IPS-11a (cell line): ENCODE data around the gene RPL38.
A peak's percentile ranks its signal among the peaks of the same experiment; 100 is the strongest.

Experiments used
- H3K4me3 ChIP-seq: one replicate; pipeline ENCODE4 v1.5.1; 2013; ENCODE audit warnings: low read depth, low read length, control low read depth

The RPL38 gene

GRCh38 chr17:74203439-74204240 is at the start of gene RPL38:
RPL38 (plus strand) TSS chr17:74203678; CDS start chr17:74203956, 278 bp downstream.
- H3K4me3 ChIP-seq: peak within 1 kb of the TSS; percentile 89

DNA sequence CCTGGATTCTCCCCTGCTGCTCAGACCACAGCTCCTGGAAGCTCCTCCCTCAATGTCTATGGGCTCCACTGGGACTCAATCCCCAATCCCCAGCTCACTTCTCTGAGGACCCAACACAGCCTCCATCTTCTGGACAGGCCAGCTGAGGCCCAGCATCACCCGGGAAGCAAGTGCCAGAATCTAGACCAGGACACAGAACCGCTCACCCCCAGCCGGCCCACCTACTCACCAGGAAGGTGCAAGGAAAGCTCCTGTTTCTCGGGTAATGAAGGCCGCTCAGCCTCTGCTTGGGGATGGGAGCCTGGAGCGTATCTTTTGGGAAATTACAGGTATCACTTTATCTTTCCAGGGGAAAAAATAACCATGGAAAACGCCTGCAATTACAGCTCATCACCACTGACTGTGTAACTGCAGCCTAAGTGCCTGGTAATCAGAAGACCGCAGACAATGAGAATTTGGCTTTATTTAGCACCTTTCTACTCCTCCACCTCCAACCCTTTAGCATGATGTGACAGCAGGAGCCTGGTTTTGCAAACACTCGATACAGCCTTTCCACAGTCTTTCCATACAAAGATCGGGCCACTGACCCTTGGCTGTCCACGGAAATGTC is 49.6 kb upstream of the RPL38 start:
- H3K4me3 ChIP-seq: no peak overlapping the region

DNA sequence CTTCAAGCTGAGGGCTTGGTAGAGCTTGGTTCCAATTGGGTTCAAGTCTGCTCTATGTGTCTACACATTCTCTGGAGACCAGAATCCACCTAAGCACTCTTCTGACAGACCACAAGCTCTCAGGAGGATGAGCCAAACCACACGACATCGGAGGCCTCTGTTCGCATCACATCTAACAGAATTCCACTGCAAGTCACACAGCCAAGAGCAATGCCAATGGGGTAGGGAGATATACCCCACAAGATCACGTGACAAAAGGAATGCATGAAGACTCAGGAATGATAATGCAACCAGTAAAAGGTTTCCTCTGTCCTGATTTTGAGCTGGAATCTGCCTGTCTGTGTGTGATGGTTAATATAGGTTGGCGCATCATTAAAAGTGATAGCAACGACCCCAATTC is 46.6 kb upstream of the RPL38 start:
- H3K4me3 ChIP-seq: no peak overlapping the region

DNA sequence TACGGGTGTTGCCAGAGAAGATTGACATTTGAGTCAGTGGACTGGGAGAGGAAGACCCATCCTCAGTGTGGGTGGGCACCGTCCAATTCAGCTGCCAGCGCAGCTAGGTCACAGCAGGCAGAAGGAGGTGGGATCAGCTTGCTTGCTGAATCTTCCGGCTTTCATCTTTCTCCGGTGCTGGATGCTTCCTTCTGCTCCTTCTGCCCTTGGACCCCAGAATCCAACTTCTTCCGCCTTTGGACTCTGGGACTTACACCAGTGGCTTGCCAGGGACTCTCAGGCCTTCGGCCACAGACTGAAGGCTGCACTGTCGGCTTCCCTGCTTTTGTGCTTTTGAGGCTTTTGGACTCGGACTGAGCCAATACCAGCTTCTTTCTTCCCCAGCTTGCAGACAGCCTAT is 46.1 kb upstream of the RPL38 start:
- H3K4me3 ChIP-seq: no peak overlapping the region

- H3K4me3 ChIP-seq: no peak overlapping the region
Measured at GRCh38 chr17:74158761-74159160, 44.7 kb upstream of the RPL38 start.

- no peak overlapping the region for H3K4me3 ChIP-seq
Measured at GRCh38 chr17:74159226-74159840, 44.1 kb upstream of the RPL38 start.

DNA sequence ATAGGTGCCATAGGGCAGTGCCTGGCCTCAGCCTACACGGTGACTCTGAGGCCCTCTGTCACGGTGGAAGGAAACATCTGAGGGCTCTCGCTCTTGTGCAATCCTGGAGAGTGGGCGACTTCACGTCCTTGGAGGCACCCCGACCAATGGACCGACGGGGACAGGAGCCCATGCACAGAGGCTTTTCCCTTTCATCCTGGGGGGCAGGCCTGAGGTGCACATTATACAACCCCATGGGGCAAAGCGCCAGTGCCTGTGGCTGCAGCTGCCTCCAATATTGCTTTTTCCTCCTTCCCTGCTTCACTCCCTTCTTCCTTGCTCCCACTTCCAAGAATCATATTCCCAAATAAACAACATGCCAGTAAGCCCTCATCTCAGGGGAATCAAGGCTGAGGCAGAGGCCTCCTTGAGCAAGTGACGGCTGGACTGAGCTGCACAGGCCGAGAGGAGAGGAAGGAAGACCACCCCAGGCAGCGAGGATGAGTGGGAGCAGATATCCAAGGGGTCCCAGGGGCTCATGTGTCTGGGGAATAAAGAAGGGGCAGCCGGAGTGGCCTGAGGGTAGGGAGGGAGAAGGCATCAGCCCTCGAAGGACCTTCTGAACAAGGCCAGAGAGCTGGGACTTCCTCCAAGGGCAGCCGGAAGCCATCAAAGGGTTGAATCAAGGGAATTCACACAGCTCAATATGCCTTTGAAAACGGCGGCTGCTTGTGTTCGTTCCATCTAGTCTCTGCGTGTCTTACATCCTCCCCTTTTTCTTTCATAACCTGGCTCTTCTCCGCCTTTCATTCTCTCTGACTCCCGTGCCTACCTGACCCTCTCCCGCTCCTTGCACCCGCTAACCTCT is 42.6 kb upstream of the RPL38 start:
- no peak overlapping the region for H3K4me3 ChIP-seq

DNA sequence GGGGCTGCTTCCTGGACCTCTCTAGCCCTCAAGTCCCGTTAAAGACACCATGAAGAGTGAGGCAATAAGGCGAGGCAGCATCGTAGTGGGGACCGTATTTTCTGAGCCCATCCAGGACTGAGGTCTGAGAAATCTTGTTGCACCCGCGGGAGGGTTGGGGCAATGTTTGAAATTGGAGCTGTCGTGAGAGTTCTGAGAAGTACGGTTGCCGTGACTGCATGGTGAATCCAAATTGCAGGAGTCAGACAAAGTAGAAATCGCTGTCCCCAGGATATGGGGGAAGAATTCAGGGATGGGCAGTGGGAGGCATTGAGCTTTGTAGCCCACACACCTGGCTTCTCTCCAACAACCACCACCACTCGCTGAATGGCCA is 42.0 kb upstream of the RPL38 start:
- H3K4me3 ChIP-seq: no peak overlapping the region

DNA sequence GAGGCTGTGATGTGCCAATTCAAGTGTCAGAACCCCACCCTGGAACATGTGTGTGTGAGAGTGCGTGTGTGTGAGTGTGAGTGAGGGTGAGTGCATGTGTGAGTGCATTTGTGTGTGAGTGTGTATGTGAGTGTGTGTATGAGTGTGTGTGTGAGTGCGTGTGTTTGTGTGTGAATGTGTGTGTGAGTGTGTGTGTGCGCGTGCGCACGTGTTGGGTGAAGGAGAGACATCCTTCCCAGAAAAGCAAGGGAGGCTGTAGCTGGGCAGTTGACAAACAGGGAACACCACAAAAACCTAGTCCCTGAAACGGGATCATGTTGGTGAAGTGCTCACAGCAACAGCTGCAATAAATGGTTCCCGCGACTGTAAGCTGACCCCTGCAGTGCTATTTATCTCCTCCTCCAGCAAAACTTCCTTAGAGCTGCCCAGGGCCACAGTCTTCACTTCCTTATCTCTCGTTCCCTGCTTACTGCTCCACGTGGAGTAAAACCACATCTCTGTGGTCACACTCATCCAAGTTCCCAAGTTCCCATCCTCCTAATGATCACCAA is 40.1 kb upstream of the RPL38 start:
- no peak overlapping the region for H3K4me3 ChIP-seq

GRCh38 chr17:74163836-74164235 is 39.6 kb upstream of the RPL38 start:
- H3K4me3 ChIP-seq: no peak overlapping the region

- H3K4me3 ChIP-seq: no peak overlapping the region
Measured at GRCh38 chr17:74164446-74165045, 38.9 kb upstream of the RPL38 start.

DNA sequence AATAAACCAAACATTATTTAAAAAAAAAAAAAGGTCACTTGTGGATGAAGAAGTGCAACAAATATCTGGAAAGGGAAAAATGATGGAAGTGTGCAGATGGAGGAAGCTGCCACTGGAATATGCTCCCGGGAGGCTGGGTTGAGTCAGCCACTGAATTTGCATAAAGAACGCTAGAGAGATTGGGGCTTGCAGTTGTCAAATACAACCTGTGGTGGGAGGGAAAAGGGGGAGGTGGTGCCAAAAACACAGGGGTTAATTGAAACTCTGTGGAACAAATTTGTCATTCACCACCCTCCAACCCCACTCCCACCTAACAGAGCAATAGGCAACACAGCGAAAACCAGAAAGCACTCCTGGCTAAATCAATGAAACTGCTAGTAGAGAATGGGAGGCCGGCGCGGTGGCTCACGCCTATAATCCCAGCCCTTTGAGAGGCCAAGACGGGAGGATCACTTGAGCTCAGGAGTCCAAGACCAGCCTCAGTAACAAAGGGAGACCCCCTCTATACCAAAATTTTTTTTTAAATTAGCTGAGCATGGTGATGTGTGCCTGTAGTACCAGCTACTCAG is 37.6 kb upstream of the RPL38 start:
- no peak overlapping the region for H3K4me3 ChIP-seq

- no peak overlapping the region for H3K4me3 ChIP-seq
Measured at GRCh38 chr17:74170924-74171323, 32.6 kb upstream of the RPL38 start.

- H3K4me3 ChIP-seq: no peak overlapping the region
Measured at GRCh38 chr17:74172700-74173099, 30.8 kb upstream of the RPL38 start.

DNA sequence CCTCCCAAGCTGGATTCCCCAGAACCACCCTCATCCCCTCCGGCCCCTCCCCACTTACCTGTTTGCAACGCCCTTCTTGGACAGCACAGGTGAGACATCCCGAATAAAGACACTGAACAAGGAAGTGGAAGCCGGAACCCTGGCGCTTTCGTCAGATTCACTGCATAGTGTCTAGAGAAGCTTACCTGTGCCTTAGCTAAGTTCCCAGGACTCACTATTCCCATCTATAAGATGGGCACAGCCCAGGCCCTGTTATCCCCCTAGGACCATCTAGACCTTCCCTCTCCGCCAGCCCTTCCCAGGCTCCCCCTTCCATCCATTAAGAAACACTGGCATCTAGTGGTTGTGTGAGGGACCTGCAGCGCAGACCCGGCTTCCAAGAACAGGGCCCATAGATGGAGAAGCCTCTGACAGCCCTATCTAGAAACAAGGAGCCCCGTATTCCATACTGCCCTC is 26.9 kb upstream of the RPL38 start:
- H3K4me3 ChIP-seq: no peak overlapping the region

DNA sequence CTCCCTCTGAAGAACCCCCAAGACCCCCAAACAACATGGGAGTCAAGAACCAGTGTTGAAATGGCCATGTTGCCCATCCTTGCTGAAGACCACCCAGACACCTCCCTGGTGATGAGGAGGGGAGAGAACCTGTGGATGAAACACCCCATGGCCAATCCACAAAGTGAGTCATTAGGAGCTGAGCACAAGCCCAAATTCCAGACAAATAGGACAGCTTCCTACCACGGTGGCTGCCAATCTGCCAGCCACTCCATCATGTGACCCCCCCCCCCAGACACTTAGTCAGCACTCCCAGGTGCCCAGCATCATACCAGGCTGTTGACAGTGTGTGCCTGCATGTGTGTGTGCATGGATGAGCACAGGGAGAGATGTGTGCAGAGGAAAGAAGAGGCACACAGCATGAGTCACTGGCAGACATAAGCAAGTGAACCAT is 26.4 kb upstream of the RPL38 start:
- no peak overlapping the region for H3K4me3 ChIP-seq

DNA sequence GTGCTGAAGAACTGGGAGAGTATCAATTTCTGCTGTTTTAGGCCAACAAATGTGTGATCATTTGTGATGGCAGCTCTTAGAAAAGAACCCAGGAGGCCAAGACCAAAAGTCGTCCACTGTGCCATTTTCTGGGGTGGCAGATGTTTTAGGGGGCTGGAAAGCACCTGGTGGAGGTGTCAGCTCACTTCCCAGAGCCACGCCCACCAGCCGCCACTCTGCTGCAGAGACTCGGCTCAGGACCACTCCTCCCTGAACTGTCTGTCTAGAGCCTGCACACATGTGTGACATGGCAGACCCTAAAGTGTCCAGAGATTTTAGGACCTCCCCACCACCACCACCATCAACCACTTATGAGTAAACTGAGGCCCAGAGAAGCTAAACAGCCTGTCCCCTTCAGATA is 23.9 kb upstream of the RPL38 start:
- H3K4me3 ChIP-seq: no peak overlapping the region

DNA sequence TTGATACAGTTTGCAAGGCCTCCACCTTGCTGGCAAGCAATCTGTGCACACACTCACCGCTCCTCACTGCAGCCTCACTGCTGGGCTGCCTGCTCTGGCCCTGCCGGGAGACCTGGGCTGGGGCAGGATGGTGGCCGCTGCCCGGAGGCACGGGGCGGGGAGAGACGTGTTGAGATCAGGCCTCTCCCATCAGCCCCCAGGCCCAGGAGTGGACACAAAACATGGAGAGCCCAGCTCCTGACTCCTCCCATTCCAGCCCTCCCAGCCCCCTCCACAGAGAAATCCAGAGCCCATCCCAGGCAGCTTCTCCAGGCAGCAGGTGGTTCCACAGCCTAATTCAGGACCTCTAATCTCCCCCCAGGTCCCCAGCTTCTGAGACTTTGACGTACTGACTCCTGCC is 23.1 kb upstream of the RPL38 start:
- no peak overlapping the region for H3K4me3 ChIP-seq

DNA sequence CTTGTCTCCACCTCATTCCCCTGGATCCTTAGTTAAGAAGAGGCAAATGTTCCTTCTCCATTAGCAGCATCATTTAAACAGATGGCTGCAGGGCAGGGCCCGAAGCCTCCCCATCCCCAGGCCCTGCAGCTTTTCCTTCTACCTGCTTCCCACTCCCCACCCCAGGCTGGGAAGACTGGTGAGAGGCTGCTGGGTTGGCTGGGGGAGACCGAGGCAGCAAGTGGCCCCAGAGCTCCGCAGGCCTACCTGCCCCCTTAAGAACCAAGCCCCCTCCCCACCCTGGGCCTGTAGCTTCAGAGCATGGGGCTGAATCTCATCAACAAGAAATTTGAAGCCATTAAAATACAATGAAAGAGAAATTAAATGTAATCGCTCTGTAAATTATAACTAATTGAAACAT is 22.1 kb upstream of the RPL38 start:
- H3K4me3 ChIP-seq: no peak overlapping the region

GRCh38 chr17:74182041-74182723 is 21.3 kb upstream of the RPL38 start:
- H3K4me3 ChIP-seq: no peak overlapping the region
